Loucy (cell line): ENCODE data around the gene HSF2BP.

ENCODE experiments used
- CTCF ChIP-seq: fragments of 200-600 bp; sonication (generic); conservative IDR thresholded peaks from 2 replicates; pipeline ENCODE4 v1.5.1; 2014; ENCODE audit warnings: mild to moderate bottlenecking, antibody characterized with exemption, low read length
- EZH2phosphoT487 ChIP-seq: fragments of 200-600 bp; IDR thresholded peaks from 2 replicates; pipeline ENCODE4 v1.6.1; 2018; ENCODE audit warnings: antibody characterized with exemption, mild to moderate bottlenecking, moderate library complexity, borderline replicate concordance

- TF ChIP-seq CTCF, result no peak
- TF ChIP-seq EZH2phosphoT487, result no peak
Measured at GRCh38 chr21:43659136-43660000, at the start of gene HSF2BP, which contains the start of gene RRP1B.
